ENCODE data around the gene PSMA6. TPM values are rescaled to one million over a fixed set of nuclear protein-coding genes. Genes with fewer than 3 reads are reported as not detected.

Gene PSMA6
- total and polyA plus RNA-seq, 2 of the 13 experiments (the other 11 are each of a cell fraction or from before 2014, with no cell fraction given), result 525 to 1,109 TPM

- peak; percentile 63; the same call in 1 of the 2 replicates for TF ChIP-seq ARID4A (CRISPR knock-in tag; IDR thresholded peaks at IDR 0.05; ENCODE audit: borderline replicate concordance)
- TF ChIP-seq ZSCAN5A (CRISPR knock-in tag; IDR thresholded peaks at IDR 0.05; ENCODE audit: borderline replicate concordance), result peak; percentile 54; the same call in 1 of the 2 replicates
- TF ChIP-seq ZEB1 (IDR thresholded peaks at IDR 0.05; ENCODE audit: insufficient replicate concordance, low read depth), result peak; percentile 67
- TF ChIP-seq PRDM10 (CRISPR knock-in tag; IDR thresholded peaks at IDR 0.05; ENCODE audit: low read depth), result peak; percentile 94
- TF ChIP-seq MEF2D (CRISPR knock-in tag; IDR thresholded peaks at IDR 0.05), result peak; percentile 97; the same call in 1 of the 2 replicates
- TF ChIP-seq MYPOP (CRISPR knock-in tag; IDR thresholded peaks at IDR 0.05), result 0 out of 2 replicates have a peak, but pooled peaks have one; percentile 39
- TF ChIP-seq CAMTA2 (CRISPR knock-in tag; IDR thresholded peaks at IDR 0.05; ENCODE audit: borderline replicate concordance), result no peak
- no peak for TF ChIP-seq SALL2 (CRISPR knock-in tag; IDR thresholded peaks at IDR 0.05)
- no peak for TF ChIP-seq IKZF1 (IDR thresholded peaks at IDR 0.05)
- TF ChIP-seq MED13 (CRISPR knock-in tag; IDR thresholded peaks at IDR 0.05), result no peak
- peak; percentile 92 for TF ChIP-seq ZNF335 (CRISPR knock-in tag; IDR thresholded peaks at IDR 0.05)
- no peak; the same call in 1 of the 2 replicates for TF ChIP-seq ZBTB37 (CRISPR knock-in tag; IDR thresholded peaks at IDR 0.05)
- no peak for TF ChIP-seq PREB (CRISPR knock-in tag; IDR thresholded peaks at IDR 0.05)
- TF ChIP-seq NR3C1 (CRISPR knock-in tag; IDR thresholded peaks at IDR 0.05), result no peak
Measured at GRCh38 chr14:35365130-35366055, 73.2 kb downstream of the PSMA6 start (continued).
